Measurements from ENCODE around the gene GPR82.
"Not testable (repeated sequence)": the region's sequence is repeated elsewhere in the genome, so short reads cannot be mapped to it uniquely, and the experiment has no call there.

Gene GPR82

GRCh38 chrX:41723826-41724225 is at the start of gene GPR82:
TSS of gene GPR82 (plus strand) at chrX:41724181. CDS start at chrX:41727027, 2,846 bp downstream.
- DNase-seq = no peak

DNA sequence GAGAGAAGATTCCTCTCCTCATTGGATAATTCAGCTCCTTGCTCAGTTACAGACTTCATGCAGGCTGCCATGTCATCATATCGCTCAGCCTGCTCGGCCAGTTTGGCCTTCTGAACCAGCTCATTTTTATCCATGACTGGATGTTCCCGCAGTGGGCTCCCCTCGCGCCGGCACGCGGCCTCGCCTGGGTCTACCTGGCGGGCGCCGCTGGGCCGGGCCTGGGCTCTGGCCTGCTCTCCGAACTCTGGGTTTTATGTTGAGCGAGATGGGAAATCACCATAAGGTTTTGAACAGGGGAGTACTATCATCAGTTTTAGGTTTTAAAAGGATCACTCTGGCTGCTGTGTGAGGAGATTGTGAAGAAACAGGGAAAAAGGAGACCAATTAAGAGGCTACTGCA is 47.6 kb upstream of the GPR82 start:
- not testable (repeated sequence) for DNase-seq

- no peak for DNase-seq
Observed at GRCh38 chrX:41677183-41678060, 46.6 kb upstream of the GPR82 start.

GRCh38 chrX:41684138-41684537 is 39.8 kb upstream of the GPR82 start:
- no peak for DNase-seq

DNA sequence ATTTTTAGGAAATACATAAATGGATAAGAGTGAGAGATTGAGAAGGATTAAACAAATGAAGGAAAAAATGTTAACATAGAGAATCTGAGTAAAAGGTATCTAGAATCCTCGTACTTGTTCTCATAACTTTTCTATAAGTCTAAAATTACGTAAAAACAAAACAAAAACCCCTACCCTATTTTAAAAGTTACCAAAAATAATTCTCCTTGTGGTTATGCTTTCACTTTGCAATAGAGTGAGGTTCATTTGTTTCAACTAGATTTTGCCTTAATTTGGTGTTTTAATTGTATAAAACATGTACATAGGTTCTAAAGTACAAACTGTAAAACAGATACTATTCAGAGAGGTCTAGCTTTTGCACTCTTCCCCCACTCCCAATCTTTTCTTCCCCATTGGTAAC is 39.0 kb upstream of the GPR82 start:
- DNase-seq = no peak

GRCh38 chrX:41686788-41687187 is 37.2 kb upstream of the GPR82 start:
- DNase-seq = no peak

GRCh38 chrX:41688156-41688555 is 35.8 kb upstream of the GPR82 start:
- DNase-seq = no peak

DNA sequence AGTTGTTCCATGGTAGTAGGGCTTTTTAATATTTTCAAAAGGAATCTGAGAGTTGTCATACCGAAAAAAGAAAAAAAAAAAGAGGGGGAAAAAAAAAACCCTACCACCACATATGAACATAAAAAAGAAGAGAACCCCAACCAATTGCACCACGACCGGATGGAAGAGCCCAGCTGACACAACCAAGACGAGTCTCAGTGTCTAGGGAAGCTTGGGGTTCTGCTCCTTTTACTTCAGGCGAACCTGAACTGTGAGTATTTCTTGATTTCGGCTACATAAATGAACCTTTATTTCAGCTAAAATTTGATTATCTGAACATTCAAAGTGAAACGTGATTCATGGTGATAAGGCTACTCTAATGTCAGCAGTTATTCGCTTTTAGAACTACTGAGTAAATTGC is 35.1 kb upstream of the GPR82 start, which contains the start of gene GPR34:
Gene GPR34 (plus strand): TSS at position 139 of the 400 bp plus-strand sequence. CDS start 6,661 bp downstream, outside the sequence.
- peak in 2 of 14 donors; percentile 3 to 11 for DNase-seq

- DNase-seq = no peak
Observed at GRCh38 chrX:41689711-41690110, 34.3 kb upstream of the GPR82 start.

GRCh38 chrX:41692162-41692749 is 31.7 kb upstream of the GPR82 start:
- DNase-seq = no peak

- no peak for DNase-seq
Observed at GRCh38 chrX:41693024-41693423, 31.0 kb upstream of the GPR82 start.

DNA sequence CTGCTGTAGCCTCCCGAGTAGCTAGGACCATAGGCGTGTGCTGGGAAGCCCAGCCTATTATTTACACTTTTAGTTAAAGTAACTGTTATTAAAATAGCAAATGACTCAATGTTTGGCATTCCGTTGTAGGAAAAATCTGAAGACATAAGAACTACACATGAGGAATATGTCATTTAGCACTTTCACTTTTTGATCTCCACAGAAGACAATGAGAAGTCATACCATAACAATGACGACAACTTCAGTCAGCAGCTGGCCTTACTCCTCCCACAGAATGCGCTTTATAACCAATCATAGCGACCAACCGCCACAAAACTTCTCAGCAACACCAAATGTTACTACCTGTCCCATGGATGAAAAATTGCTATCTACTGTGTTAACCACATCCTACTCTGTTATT is 28.6 kb upstream of the GPR82 start:
- no peak for DNase-seq

DNA sequence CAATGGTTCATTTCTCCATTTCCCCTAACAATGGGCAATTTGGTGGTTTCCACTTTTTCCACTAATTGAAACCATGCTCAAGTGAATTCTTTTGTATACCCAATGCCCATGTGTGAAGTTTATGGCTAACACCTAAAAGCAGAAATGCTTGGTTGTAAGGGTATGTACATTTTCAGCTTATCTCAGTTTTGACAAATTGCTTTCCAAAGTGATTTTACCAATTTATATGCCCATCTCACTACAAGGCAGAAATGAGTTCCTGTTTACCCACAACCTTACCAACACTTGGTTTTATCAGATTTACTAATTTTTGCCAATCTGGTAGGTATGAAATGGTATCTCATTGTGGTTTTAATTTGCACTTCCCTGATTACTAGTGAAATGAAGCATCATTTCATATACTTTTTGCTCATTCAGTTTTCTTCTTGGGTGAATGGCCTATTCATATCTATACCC is 20.4 kb upstream of the GPR82 start:
- no peak for DNase-seq

- DNase-seq = no peak
Observed at GRCh38 chrX:41705042-41705441, 18.9 kb upstream of the GPR82 start.

GRCh38 chrX:41705680-41706374 is 18.2 kb upstream of the GPR82 start:
- peak in 2 of 14 donors; percentile 9 to 14 for DNase-seq

- DNase-seq = no peak
Observed at GRCh38 chrX:41707218-41707617, 16.8 kb upstream of the GPR82 start.

GRCh38 chrX:41708486-41708885 is 15.5 kb upstream of the GPR82 start:
- DNase-seq = no peak

- DNase-seq = no peak
Observed at GRCh38 chrX:41711021-41711667, 12.8 kb upstream of the GPR82 start.

DNA sequence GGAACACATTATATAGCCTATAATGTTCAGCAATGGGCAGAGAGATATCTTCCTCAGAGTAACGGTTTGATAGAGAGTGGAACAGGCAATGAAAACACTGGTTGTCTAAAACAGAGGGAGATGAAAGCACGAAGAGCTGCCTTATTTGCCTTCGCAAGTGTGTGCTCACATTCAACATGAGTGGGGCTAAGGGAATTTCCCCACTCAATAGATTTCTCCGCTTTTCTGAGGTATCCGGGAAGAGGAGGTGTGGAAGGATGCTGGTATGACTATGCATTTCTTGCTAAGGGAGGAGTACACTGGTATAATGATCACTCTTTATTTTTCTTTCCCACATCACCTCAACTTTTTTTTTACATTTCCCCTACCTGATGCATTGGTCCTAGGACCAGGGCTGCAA is 7.8 kb upstream of the GPR82 start:
- DNase-seq = no peak

- DNase-seq = no peak
Observed at GRCh38 chrX:41716767-41717473, 7.1 kb upstream of the GPR82 start.

- DNase-seq = peak in 2 of 14 donors; percentile 2 to 9
Observed at GRCh38 chrX:41718481-41719235, 5.3 kb upstream of the GPR82 start.

All from C1 segment of cervical spinal cord (tissue), 14 donors.